Adrenal gland (tissue), 5 donors: ENCODE results near the gene SEMA5A.

Experiments used
- POLR2A ChIP-seq, 2 donors: fragments of 450-650 bp; IDR thresholded peaks; one replicate each; pipeline ENCODE4 v1.6.1; 2017; ENCODE audit warnings: antibody characterized with exemption in 2 of 2, mild to moderate bottlenecking in 2 of 2, moderate library complexity in 1 of 2
- TF ChIP-seq, protein P1 (sequence below), 6 experiments: fragments of 450-650 bp in 4 of 6; fragments of 200-600 bp in 2 of 6; sonication (generic) in 1 of 6; IDR thresholded peaks; 1 replicate in 5 of 6; 2 replicates in 1 of 6; pipeline versions ENCODE4 v1.5.1 to v1.8.0; 2016 to 2021; ENCODE audit warnings: antibody characterized with exemption in 6 of 6, mild to moderate bottlenecking in 2 of 6, moderate library complexity in 1 of 6
- donor health status: DM: no; HTN: no; CAD: no.

DNA sequence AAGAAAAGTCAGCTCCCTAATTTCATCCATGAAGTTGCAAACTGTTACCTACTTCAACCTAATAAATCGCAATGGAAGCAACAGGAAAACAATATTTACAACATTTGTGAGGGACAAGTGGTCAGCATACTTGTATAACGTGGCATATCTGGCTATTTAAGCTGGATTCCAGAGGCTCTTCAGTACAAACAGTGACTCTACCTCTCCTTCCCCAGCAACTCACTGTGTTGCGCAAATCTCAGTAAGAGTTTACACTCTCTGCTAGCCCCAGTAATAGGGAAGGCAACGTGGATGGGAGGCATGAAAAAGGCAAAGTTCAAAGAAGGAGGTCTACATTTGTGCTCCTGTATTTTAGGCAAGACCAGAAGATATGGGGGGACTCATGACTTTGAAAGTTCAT, 18.9 kb upstream of the SEMA5A start:
- TF ChIP-seq, protein P1, sequence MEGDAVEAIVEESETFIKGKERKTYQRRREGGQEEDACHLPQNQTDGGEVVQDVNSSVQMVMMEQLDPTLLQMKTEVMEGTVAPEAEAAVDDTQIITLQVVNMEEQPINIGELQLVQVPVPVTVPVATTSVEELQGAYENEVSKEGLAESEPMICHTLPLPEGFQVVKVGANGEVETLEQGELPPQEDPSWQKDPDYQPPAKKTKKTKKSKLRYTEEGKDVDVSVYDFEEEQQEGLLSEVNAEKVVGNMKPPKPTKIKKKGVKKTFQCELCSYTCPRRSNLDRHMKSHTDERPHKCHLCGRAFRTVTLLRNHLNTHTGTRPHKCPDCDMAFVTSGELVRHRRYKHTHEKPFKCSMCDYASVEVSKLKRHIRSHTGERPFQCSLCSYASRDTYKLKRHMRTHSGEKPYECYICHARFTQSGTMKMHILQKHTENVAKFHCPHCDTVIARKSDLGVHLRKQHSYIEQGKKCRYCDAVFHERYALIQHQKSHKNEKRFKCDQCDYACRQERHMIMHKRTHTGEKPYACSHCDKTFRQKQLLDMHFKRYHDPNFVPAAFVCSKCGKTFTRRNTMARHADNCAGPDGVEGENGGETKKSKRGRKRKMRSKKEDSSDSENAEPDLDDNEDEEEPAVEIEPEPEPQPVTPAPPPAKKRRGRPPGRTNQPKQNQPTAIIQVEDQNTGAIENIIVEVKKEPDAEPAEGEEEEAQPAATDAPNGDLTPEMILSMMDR (IDR thresholded peaks at IDR 0.05), result no peak
- no peak for TF ChIP-seq POLR2A (IDR thresholded peaks at IDR 0.05)
